Measurements from ENCODE around the gene ACTL7A.

DNA sequence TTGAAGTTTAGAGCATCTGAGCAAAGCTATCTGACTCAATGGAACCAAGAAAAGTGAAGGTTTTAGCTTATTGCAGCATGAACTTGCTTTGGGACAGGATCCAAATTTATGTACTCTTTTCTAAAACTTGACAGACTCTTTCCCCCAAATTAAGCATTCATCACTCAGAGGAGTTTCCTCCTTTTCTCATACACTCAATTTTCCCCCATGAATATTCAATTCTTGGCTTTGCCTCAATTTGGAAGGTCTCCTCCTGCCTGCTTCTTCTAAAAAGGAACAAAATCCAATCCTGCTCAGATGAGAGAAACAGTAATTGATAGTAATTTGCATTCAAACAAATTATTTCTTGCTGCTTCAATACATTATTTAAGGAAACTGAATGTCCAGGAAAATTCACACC is 5.0 kb downstream of the ACTL7A start:
- TF ChIP-seq, protein P1, sequence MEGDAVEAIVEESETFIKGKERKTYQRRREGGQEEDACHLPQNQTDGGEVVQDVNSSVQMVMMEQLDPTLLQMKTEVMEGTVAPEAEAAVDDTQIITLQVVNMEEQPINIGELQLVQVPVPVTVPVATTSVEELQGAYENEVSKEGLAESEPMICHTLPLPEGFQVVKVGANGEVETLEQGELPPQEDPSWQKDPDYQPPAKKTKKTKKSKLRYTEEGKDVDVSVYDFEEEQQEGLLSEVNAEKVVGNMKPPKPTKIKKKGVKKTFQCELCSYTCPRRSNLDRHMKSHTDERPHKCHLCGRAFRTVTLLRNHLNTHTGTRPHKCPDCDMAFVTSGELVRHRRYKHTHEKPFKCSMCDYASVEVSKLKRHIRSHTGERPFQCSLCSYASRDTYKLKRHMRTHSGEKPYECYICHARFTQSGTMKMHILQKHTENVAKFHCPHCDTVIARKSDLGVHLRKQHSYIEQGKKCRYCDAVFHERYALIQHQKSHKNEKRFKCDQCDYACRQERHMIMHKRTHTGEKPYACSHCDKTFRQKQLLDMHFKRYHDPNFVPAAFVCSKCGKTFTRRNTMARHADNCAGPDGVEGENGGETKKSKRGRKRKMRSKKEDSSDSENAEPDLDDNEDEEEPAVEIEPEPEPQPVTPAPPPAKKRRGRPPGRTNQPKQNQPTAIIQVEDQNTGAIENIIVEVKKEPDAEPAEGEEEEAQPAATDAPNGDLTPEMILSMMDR (IDR thresholded peaks at IDR 0.05) = no peak
- TF ChIP-seq POLR2A (IDR thresholded peaks at IDR 0.05) = no peak

Data from tibial nerve (tissue), 3 donors.